ENCODE results near the gene MAP2.
"Not testable (repeated sequence)": the region's sequence is repeated elsewhere in the genome, so short reads cannot be mapped to it uniquely, and the experiment has no call there.

The MAP2 gene

GRCh38 chr2:209472112-209472832, 48.4 kb downstream of the MAP2 start:
- TF ChIP-seq CTCF (IDR thresholded peaks at IDR 0.05; ENCODE audit: low read depth, low read length, missing control alignments): no peak
- in situ Hi-C loops (cut with HindIII; ENCODE audit: low pct_ligation_motif_present, low sequenced_read_pairs): no loop called here
- Histone ChIP-seq H3K27me3 (replicated peaks) (no peaks in the 10 kb centered on the region), H3K4me3 (ENCODE audit: low read depth, low read length) (no peak overlapping the region), H3K27ac (peak overlapping the region; percentile 73), H3K36me3 (replicated peaks) (no peaks in the 10 kb centered on the region)
- DNase-seq: no peak

GRCh38 chr2:209472871-209473270, 49.0 kb downstream of the MAP2 start:
- peak; percentile 36 for DNase-seq
- no peak for TF ChIP-seq CTCF (IDR thresholded peaks at IDR 0.05; ENCODE audit: low read depth, low read length, missing control alignments)
- Histone ChIP-seq H3K4me3 (ENCODE audit: low read depth, low read length) (no peak overlapping the region), H3K27me3 (replicated peaks) (no peaks in the 10 kb centered on the region), H3K27ac (peak overlapping the region; percentile 73), H3K36me3 (replicated peaks) (no peaks in the 10 kb centered on the region)
- in situ Hi-C loops (cut with HindIII; ENCODE audit: low pct_ligation_motif_present, low sequenced_read_pairs): no loop called here

GRCh38 chr2:209473930-209474419, 50.1 kb downstream of the MAP2 start:
- DNase-seq: peak; percentile 87
- H3K27ac ChIP-seq: peak overlapping the region; percentile 5

GRCh38 chr2:209474960-209475359, 51.1 kb downstream of the MAP2 start:
- no peak overlapping the region for H3K27ac ChIP-seq
- TF ChIP-seq CTCF (IDR thresholded peaks at IDR 0.05; ENCODE audit: low read depth, low read length, missing control alignments): no peak
- in situ Hi-C loops (cut with HindIII; ENCODE audit: low pct_ligation_motif_present, low sequenced_read_pairs): no loop called here
- H3K36me3 ChIP-seq (replicated peaks): no peaks in the 10 kb centered on the region
- no peak for DNase-seq
- no peak overlapping the region for H3K4me3 ChIP-seq (ENCODE audit: low read depth, low read length)
- no peaks in the 10 kb centered on the region for H3K27me3 ChIP-seq (replicated peaks)

More at GRCh38 chr2:209473930-209474419, 50.1 kb downstream of the MAP2 start:
- in situ Hi-C loops (cut with HindIII; ENCODE audit: low pct_ligation_motif_present, low sequenced_read_pairs): no loop called here
- TF ChIP-seq CTCF (IDR thresholded peaks at IDR 0.05; ENCODE audit: low read depth, low read length, missing control alignments): no peak
- Histone ChIP-seq H3K27me3 (replicated peaks) (no peaks in the 10 kb centered on the region), H3K36me3 (replicated peaks) (no peaks in the 10 kb centered on the region), H3K4me3 (ENCODE audit: low read depth, low read length) (no peak overlapping the region)

GRCh38 chr2:209476367-209477208, 52.7 kb downstream of the MAP2 start:
- Histone ChIP-seq H3K27ac (no peak overlapping the region), H3K4me3 (ENCODE audit: low read depth, low read length) (no peak overlapping the region), H3K27me3 (replicated peaks) (no peaks in the 10 kb centered on the region), H3K36me3 (replicated peaks) (no peaks in the 10 kb centered on the region)
- TF ChIP-seq CTCF (IDR thresholded peaks at IDR 0.05; ENCODE audit: low read depth, low read length, missing control alignments): no peak
- in situ Hi-C loops (cut with HindIII; ENCODE audit: low pct_ligation_motif_present, low sequenced_read_pairs): no loop called here
- DNase-seq: no peak

- DNase-seq; H3K27me3 ChIP-seq (replicated peaks); H3K4me3 ChIP-seq (ENCODE audit: low read depth, low read length); in situ Hi-C loops (cut with HindIII; ENCODE audit: low pct_ligation_motif_present, low sequenced_read_pairs); H3K27ac ChIP-seq; H3K36me3 ChIP-seq (replicated peaks): not testable (repeated sequence)
Measured at GRCh38 chr2:209492296-209492695, 68.4 kb downstream of the MAP2 start.

GRCh38 chr2:209495068-209495620, 71.3 kb downstream of the MAP2 start:
- H3K27me3 ChIP-seq (replicated peaks); in situ Hi-C loops (cut with HindIII; ENCODE audit: low pct_ligation_motif_present, low sequenced_read_pairs); DNase-seq; H3K4me3 ChIP-seq (ENCODE audit: low read depth, low read length); H3K36me3 ChIP-seq (replicated peaks): not testable (repeated sequence)
- peak overlapping the region; percentile 74 for H3K27ac ChIP-seq
